Ammon's horn (tissue), 1 donor: ENCODE results near the gene OR2AJ1.

Experiments
- DNase-seq: peaks from one replicate; pipeline ENCODE4 v3.0.0-alpha.2; 2016; ENCODE audit warnings: low spot score

Gene OR2AJ1

DNA sequence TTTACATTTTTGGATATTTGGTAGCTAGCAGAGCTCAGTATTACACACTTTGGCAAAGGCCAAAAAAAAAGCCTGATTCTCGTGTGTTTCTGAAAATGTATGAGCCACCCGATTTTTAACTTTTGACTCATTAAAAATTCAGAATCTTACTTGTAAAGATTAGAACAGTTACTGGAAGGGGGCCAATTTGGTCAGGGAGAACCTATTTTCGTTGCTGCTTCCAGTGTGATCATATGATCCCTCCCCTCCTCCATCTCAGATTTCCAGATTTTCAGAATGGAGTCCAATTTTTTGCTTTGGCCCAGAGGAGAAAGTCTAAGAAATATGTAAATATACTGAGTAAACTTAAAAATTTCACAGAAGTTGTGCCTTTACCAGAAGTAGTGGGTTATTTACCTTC, 37.1 kb downstream of the OR2AJ1 start:
- DNase-seq = no peak

DNA sequence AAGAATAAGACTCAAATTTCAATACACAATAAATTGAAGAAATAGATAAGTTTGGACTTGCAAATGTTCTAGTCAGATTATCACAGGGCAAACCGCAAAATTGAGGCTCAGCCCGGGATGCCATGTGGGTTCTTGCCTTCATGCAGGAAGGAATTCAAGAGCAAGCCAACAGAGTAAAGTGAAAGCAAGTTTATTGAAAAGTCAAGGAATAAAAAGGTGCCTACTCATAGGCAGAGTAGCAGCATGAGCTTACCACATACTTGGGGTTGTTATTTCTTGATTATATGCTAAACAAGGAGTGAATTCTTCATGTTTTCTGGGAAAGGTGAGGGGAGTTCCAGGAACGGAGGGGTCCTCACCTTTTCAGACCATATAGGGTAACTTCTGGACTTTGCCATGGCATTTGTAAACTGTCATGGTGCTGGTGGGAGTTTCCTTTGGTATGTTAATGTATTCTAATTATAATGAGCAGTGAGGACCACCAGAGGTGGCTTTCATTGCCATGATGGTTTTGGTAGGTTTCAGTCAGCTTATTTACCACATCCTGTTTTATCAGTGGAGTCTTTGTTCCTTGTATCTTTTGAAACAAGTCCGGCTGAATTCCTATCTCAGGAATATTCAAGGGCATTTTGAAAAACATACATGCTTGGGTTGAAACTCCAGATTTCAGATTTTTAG, 38.4 kb downstream of the OR2AJ1 start:
- DNase-seq = no peak

DNA sequence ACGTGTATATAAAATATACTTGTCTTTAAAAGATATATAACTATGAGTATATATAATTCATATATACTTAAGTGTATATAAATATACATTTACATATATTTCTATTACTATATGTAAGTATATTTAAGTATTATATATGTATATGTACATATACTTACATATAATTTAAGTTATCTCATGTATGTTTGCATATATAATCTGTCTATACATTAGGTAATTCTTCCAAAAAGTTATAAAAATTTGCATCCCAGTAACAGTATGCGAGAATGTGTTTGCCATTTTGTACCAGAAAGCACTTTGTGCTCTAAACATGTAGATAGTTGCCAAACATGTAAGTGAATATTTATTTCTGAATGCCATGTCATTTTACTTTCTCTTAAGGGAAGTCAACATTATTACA, 40.2 kb downstream of the OR2AJ1 start, which contains the start of gene OR2AK2:
TSS of gene OR2AK2 (plus strand) at position 301 of the 400 bp plus-strand sequence. CDS start 144 bp downstream, outside the sequence.
- DNase-seq = no peak

DNA sequence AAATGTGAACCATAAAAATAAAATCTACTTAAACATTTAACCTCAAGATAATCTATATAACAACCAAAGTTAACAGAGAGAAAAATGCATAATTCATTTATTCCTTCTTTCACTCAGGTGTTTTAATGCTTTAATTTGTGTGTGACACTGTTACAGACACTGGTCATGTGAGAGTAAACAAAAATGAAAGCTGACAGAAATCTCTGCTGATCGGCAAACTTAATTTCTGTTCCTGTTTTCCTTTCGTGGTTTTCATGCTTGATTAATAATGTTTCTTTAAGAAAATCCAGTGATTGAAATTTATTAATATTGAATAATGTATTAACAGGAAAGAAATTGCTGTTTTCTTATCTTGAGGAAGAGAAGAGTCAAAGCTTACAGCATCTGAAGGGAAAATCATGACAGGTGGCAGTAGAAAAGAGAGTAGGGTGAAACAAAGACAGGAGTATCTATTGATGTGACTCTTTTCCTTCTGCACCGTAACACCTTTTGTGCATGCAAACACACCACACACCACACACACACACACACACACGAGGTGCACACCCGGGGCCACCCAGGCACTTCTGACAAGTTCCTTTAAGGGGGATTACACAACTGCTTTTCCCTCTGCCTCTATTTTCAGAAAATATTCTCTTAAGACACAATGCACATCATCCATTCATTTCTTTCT, 42.0 kb downstream of the OR2AJ1 start:
- DNase-seq = no peak
